ENCODE results near the gene NKX1-1.
"Not testable (repeated sequence)": the region's sequence is repeated elsewhere in the genome, so short reads cannot be mapped to it uniquely, and the experiment has no call there.

NKX1-1 gene

GRCh38 chr4:1373892-1374705, 32.1 kb downstream of the NKX1-1 start:
- DNase-seq (ENCODE audit: low spot score) = no peak

DNA sequence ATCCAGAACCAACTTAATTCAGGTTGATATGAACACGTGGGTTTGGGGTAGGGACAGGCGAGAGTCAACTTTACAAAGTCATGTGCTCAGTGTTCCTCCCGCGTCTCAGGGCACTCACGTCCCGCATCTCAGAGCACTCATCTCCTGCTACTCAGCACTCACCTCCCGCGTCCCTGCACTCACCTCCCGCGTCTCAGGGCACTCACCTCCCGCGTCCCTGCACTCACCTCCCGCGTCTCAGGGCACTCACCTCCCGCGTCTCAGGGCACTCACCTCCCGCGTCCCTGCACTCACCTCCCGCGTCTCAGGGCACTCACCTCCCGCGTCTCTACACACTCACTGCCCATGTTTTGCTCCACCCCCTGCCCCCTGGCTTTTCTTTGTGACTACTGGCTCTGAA, 33.7 kb downstream of the NKX1-1 start:
- DNase-seq (ENCODE audit: low spot score) = not testable (repeated sequence)

DNA sequence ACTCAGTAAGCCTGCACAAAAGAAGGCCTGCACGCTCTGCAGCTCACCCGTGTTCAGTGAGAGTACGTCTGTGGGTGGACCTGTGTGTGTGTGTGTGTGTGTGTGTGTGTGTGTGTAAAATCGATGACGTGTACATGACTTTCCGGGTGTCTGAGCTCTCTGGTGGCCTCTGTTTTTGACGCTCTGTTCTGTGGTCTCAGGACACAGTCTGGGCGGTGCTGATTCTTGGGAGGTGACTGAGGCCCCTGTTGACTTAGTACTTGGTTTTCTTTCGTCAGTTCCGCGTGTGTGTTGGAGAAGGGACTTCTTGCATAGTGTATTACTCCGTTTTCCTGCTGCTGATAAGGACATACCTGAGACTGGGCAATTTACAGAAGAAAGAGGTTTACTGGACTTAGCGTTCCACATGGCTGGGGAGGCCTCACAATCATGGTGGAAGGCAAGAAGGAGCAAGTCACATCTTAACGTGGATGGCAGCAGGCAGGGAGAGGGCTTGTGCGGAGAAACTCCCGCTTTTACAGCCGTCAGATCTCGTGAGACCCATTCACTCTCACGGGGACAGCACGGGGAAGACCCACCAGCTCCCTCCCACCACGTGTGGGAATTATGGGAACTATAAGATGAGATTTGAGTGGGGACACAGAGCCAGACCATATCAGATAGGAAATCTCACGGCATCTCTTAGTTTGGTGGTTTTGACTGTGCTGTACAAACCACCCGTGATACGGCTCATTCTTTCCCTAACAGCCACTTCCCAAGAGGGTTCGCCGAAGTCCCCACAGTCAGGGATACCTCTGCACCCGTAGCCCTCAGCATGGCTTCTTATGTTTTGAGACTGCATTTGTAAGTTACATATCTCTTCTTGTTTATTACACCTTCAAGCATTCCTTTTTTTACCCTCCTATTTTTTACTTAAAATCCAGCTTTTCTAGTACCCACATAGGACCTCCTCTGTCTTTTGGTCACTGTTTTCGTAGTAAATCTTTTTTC, 34.8 kb downstream of the NKX1-1 start:
- no peak for DNase-seq (ENCODE audit: low spot score)

- DNase-seq (ENCODE audit: low spot score) = no peak
Measured at GRCh38 chr4:1370321-1371124, 35.7 kb downstream of the NKX1-1 start.

DNA sequence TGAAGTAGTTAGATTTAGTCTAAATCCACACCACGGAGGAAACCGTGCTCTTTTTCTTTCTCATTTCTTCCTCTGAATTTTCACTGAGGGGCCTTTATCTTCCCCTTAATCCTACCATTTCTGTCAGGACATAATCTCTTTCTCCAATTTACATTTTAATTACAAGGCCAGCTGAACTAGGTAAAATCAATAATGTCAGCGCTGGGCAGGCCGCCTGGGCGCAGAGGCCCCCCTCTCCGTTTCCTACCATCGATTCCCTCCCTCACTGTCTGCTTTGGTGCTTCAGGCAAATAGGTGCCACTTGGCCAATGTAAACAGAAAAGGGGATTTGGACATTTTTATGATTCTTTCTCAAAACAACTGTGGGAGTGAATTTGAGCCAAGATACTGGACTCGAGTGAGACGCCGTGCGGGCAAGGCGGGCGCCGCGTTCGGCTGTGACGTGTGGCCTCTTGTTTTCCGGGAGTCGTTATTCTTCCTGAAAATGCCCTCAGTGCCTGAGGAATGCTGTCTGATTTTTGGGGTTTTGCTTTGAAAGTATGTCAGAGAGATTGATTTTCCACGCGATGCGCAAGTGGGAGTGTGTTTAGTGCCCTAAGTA, 36.7 kb downstream of the NKX1-1 start:
- DNase-seq (ENCODE audit: low spot score) = no peak

DNA sequence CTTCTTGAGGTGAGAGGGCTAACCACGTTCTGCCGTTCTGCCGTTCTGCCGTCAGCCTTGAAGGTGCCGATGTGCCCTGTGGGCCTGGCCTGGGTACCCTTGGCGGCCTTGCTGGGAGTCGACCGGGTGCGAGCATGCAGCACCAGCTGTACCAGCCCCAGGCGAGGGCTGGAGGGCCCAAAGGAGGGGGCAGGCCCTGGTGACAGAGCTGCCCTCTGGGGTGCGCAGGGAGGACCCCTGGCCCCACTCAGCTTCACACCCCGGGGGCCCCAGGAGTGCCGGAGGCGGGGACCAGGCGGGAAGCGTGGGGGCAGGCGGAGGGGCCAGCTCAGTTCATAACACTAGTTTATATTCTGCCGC, 37.2 kb downstream of the NKX1-1 start:
- DNase-seq (ENCODE audit: low spot score) = no peak

- no peak for DNase-seq (ENCODE audit: low spot score)
Measured at GRCh38 chr4:1368421-1369090, 37.7 kb downstream of the NKX1-1 start.

GRCh38 chr4:1367936-1368289, 38.3 kb downstream of the NKX1-1 start:
- DNase-seq (ENCODE audit: low spot score) = no peak

DNA sequence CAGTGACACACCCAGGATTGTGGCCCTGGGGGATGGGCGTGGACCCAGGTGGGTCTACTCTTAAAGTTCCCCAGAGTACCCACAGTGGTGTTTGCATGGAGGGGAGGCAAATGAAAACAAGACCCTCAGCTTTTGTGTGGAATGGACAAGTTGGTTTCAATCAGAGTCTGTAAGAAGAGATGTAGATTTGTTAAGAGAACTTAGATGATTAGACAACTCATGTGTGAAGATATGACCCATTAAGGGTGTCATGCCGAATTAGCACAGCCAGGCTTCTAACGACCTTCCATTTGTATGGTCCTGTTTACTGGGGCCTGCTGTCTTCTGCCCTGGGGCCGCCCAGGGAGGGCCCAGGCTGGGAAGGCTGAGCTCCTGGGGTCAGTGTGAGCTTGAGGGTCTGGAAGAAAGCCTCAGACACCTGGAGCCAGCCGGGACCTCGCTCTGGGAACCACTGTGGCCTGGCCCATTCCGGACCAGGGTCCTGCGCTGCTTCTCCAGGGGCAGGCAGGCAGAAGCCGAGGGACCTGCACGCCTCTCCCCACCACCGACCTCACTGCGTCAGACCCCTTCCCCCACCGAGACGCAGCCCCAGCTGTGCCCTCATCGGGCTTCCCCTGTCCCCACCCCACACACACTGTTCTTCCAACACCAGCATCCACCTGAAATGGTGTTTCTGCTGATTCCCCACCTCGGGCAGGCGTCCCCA, 38.9 kb downstream of the NKX1-1 start:
- DNase-seq (ENCODE audit: low spot score) = no peak

- DNase-seq (ENCODE audit: low spot score) = no peak
Measured at GRCh38 chr4:1366371-1367229, 39.6 kb downstream of the NKX1-1 start.

DNA sequence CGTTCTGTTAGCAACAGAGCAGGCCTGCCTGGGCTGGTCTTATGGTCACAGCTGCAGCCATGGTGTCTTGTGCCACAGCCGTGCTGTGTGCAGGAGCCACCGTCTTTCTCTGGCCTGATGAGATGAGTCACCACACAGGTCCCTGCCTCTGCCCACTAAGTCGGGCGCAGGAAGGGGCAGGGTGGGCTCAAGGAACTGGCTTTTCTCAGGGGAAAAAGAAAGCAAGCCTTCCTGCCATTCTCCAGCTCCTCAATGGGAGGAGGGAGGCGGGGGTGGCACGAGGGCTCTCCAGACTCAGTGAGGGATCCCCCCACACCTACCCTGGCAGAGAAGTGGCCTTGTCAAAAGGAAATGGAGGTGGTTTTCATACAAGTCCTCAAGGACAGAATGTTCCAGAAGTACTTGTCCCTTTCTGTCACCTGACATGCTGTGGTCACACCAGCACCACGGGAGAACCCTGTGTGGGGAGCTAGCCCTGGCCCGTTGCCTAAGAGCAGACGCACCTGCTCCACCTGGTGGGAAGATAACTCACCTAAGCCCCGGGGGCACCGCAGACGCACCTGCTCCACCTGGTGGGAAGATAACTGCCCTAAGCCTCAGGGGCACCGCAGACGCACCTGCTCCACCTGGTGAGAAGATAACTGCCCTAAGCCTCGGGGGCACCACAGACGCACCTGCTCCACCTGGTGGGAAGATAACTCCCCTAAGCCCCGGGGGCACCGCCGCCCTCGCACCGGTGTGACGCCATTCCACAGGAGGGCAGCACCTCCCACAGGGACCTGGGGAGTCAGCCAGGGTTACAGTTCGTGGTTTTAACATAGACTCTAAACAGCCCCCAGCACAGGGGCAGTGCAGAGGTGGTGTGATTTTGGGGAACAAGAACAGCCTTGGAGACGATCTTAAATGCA, 40.7 kb downstream of the NKX1-1 start:
- DNase-seq (ENCODE audit: low spot score) = no peak

DNA sequence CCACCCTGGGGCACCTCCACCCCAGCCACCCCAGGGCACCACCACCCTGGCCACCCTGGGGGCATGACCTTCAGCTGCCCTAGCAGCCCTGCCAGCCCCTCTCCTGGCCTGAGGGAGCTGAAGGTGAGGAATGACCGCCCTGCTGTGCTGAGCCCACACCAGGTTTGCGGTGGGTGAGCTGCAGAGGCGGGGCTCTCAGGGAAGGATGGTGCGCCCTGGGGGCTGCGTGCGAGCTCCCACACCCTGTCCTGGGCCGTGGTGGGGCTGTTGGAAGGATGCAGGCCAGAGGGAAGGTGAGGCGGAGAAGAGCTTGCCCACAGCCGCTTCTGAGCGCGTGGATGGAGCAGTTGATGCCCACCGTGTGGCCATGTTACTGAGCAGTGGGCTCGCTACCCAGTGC, 41.5 kb downstream of the NKX1-1 start:
- DNase-seq (ENCODE audit: low spot score) = no peak

DNA sequence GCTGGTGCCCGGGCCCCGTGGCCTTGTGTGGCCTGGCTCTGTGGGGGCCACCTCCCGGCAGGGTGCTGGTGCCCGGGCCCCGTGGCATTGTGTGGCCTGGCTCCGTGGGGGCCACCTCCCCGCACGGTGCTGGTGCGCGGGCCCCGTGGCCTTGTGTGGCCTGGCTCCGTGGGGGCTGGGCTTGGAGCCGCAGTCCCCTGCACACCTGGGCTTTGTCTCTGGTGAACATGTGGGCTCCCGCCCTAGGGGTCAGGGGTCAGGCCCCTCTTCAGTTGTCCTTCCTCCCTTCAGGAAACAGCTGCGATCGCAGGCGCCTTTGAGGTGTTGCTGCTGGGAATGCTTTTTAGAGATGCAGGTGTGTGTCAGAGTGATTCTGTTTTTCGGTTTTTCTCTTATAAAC, 42.0 kb downstream of the NKX1-1 start:
- DNase-seq (ENCODE audit: low spot score) = no peak

- DNase-seq (ENCODE audit: low spot score) = no peak
Measured at GRCh38 chr4:1363513-1363912, 42.7 kb downstream of the NKX1-1 start.

GRCh38 chr4:1362521-1362920, 43.7 kb downstream of the NKX1-1 start:
- DNase-seq (ENCODE audit: low spot score) = no peak

- no peak for DNase-seq (ENCODE audit: low spot score)
Measured at GRCh38 chr4:1362046-1362445, 44.2 kb downstream of the NKX1-1 start.

DNA sequence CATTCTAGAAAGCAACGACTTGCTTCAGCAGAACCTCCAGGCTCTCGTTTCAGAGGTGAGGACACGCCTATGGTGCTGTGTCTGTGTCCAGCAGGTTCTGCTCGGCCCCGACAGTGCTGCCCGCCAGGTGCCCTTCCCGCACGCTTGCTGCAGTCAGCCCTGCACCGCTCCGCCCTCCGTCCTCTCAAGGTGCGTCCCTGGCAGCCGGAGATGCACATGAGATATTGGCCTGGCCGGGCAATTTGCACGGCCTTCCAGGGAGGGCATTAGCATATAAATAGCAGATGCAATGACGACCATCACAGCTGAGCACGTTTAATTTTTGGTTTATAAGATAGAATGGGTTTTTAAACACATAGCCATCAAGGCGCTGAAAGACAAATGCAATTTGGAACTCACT, 44.8 kb downstream of the NKX1-1 start:
- DNase-seq (ENCODE audit: low spot score) = no peak

DNA sequence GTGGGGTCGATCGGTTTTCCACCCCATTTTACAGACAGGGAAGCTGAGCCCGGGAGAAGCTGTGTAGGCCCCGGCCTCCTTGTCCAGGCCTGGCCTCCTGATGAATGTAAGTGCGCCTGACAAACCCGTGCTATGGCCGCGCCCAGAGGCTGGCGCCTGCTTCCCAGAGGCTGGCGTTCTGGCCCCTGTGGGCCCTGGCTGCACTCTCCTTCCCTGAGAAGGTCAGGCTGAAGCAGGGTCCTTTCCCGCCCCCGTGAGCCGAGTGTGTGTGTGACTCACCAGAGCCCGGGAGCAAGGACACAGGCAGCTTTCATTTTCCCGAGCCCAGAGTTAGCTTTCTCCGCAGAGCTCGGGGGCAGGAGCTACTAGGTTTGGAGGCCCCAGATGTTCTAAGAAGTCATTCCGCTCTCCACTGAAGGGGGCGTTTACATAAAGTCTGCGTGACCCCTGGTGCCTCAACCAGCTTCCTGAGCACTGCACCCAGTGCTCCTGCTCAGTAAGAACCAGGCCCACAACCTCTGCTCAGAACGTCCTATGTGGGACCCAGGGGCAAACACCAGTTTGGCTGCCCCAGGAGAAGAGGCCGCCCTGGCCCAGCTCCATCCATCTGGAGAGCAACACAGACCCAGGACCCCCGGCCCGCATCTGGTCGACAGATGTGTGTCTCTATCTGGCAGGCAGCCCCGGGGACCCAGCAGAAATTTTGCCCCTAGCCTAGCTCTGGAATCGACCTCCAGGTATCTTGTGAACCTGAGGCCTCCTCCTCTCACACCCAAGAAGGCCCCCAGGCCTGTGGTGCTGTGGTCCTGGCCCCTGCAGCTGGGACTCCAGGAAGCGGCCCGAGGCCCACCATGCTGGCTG, 45.6 kb downstream of the NKX1-1 start:
- no peak for DNase-seq (ENCODE audit: low spot score)
